CD14-positive monocyte (primary cell): ENCODE results near the gene C20orf173. TPM values are rescaled to one million over a fixed set of nuclear protein-coding genes. Genes with fewer than 3 reads are reported as not detected.

ENCODE experiments used
- DNase-seq, 3 donors: peaks; one replicate each; pipeline ENCODE4 v3.0.0-alpha.2; 2011 to 2022
- H2AFZ ChIP-seq: 2 replicates; pipeline ENCODE4 v1.6.0; 2012; ENCODE audit warnings: mild to moderate bottlenecking, low read depth, low read length, inconsistent platforms; ENCODE audit not compliant: insufficient read depth, poor library complexity, severe bottlenecking
- H3K27ac ChIP-seq, 2 donors: 1 replicate in 1 of 2; 2 replicates in 1 of 2; pipeline ENCODE4 v1.5.1; 2012 to 2013; ENCODE audit warnings: low read length in 2 of 2, control low read depth in 1 of 2, inconsistent platforms in 1 of 2, low read depth in 1 of 2, mild to moderate bottlenecking in 1 of 2
- H3K27me3 ChIP-seq, 2 donors: one replicate each; pipeline versions ENCODE4 v1.6.0 to v1.6.1; 2011 to 2013; ENCODE audit warnings: low read length in 2 of 2; ENCODE audit not compliant: control insufficient read depth in 2 of 2, insufficient read depth in 2 of 2
- H3K36me3 ChIP-seq, 2 donors: replicated peaks in 1 of 2; 1 replicate in 1 of 2; 2 replicates in 1 of 2; pipeline versions ENCODE4 v1.5.1 to v1.6.1; 2012 to 2013; ENCODE audit warnings: low read length in 2 of 2, control low read depth in 1 of 2, inconsistent platforms in 1 of 2, mild to moderate bottlenecking in 1 of 2; ENCODE audit not compliant: insufficient read depth in 2 of 2, control insufficient read depth in 1 of 2
- H3K4me1 ChIP-seq, 2 donors: 1 replicate in 1 of 2; 2 replicates in 1 of 2; pipeline versions ENCODE4 v1.5.1 to v1.6.1; 2012 to 2013; ENCODE audit warnings: low read length in 2 of 2, control low read depth in 1 of 2, inconsistent platforms in 1 of 2, mild to moderate bottlenecking in 1 of 2, moderate library complexity in 1 of 2; ENCODE audit not compliant: insufficient read depth in 2 of 2, control insufficient read depth in 1 of 2
- H3K4me2 ChIP-seq: replicated peaks from 2 replicates; pipeline ENCODE3; 2012; ENCODE audit warnings: low read length, moderate library complexity, mild to moderate bottlenecking; ENCODE audit not compliant: poor library complexity, severe bottlenecking; ENCODE audit errors: extremely low read depth
- H3K4me3 ChIP-seq, 3 experiments: fragments of 200-600 bp in 1 of 3; sonication (generic) in 1 of 3; replicated peaks in 1 of 3; 1 replicate in 2 of 3; 2 replicates in 1 of 3; pipeline ENCODE4 v1.5.1; 2011 to 2013; ENCODE audit warnings: low read length in 3 of 3, mild to moderate bottlenecking in 3 of 3, control low read depth in 2 of 3, low read depth in 2 of 3, inconsistent platforms in 1 of 3, moderate library complexity in 1 of 3
- H3K79me2 ChIP-seq: 2 replicates; pipeline ENCODE4 v1.6.0; 2012; ENCODE audit warnings: mild to moderate bottlenecking, control low read depth, inconsistent platforms, low read length, moderate library complexity; ENCODE audit not compliant: insufficient read depth
- H3K9ac ChIP-seq: 2 replicates; pipeline ENCODE4 v1.6.0; 2017; ENCODE audit warnings: low read length, mild to moderate bottlenecking; ENCODE audit not compliant: insufficient read depth, poor library complexity, severe bottlenecking
- H3K9me3 ChIP-seq, 2 donors: replicated peaks in 1 of 2; 1 replicate in 1 of 2; 2 replicates in 1 of 2; pipeline versions ENCODE4 v1.5.1 to v1.6.1; 2012 to 2013; ENCODE audit warnings: low read length in 2 of 2, control low read depth in 1 of 2; ENCODE audit not compliant: control insufficient read depth in 1 of 2, insufficient read depth in 1 of 2
- H4K20me1 ChIP-seq: 2 replicates; pipeline ENCODE4 v1.6.0; 2012; ENCODE audit warnings: mild to moderate bottlenecking, low read length, control low read depth, moderate library complexity; ENCODE audit not compliant: insufficient read depth
- H3K27ac Mint-ChIP-seq, 7 donors: one replicate each; pipeline ENCODE4 v1.8.0; 2020; ENCODE audit warnings: mild to moderate bottlenecking in 7 of 7, mixed read lengths in 7 of 7, moderate library complexity in 6 of 7, inconsistent platforms in 2 of 7
- H3K27me3 Mint-ChIP-seq, 3 donors: one replicate each; pipeline ENCODE4 v1.8.0; 2021 to 2022; ENCODE audit warnings: low read depth in 3 of 3, mild to moderate bottlenecking in 3 of 3, mixed read lengths in 3 of 3, moderate library complexity in 3 of 3, inconsistent platforms in 1 of 3
- H3K36me3 Mint-ChIP-seq, 2 donors: one replicate each; pipeline ENCODE4 v1.8.0; 2020; ENCODE audit warnings: mixed read lengths in 2 of 2, inconsistent platforms in 1 of 2, mild to moderate bottlenecking in 1 of 2
- H3K4me1 Mint-ChIP-seq: one replicate; pipeline ENCODE4 v1.8.0; 2020; ENCODE audit warnings: mild to moderate bottlenecking, mixed read lengths
- H3K4me3 Mint-ChIP-seq, 2 donors: one replicate each; pipeline ENCODE4 v1.8.0; 2020; ENCODE audit warnings: mild to moderate bottlenecking in 2 of 2, mixed read lengths in 2 of 2, moderate library complexity in 1 of 2
- H3K9me3 Mint-ChIP-seq, 7 donors: one replicate each; pipeline ENCODE4 v1.8.0; 2020 to 2022; ENCODE audit warnings: mixed read lengths in 7 of 7, mild to moderate bottlenecking in 6 of 7, moderate library complexity in 6 of 7, inconsistent platforms in 2 of 7
- WGBS: methylation state at CpG from one replicate; pipeline ENCODE4 v1.1.5; 2013; ENCODE audit warnings: missing lambda C conversion rate; ENCODE audit not compliant: insufficient coverage; 5-methylcytosine and 5-hydroxymethylcytosine counted together
- intact Hi-C, 2 donors: fragments of 100-400 bp; cut with micrococcal nuclease; formaldehyde crosslinking; loops; one replicate each; pipeline versions ENCODE4 v1.15.0 to v1.15.1; 2023
- polyA plus RNA-seq, 3 donors: library from polyadenylated mRNA; depleted of rRNA in 1 of 3; unstranded in 2 of 3; stranded (reverse) in 1 of 3; fragments of 300-500 nt in 2 of 3; fragments of >200 nt in 1 of 3; fragmentation: Illumina TruSeq in 2 of 3; gene quantifications; 1 replicate in 2 of 3; 2 replicates in 1 of 3; pipeline ENCODE4 v1.2.3, GENCODE V29; 2012 to 2021
- TF ChIP-seq, protein P1 (sequence below): fragments of 200-600 bp; IDR thresholded peaks from one replicate; pipeline ENCODE4 v1.8.0; 2022; ENCODE audit warnings: antibody characterized with exemption, mild to moderate bottlenecking

Gene C20orf173
- polyA plus RNA-seq, 3 donors, result not detected

GRCh38 chr20:35562541-35563110, 33.2 kb upstream of the C20orf173 start:
- WGBS, result 100% methylated on average over 1 of the region's 10 CpGs
- peaks cover 3 to 4% of the 10 kb centered on the region in 2 donors for H3K36me3 ChIP-seq
- intact Hi-C loops, result no loop called here
- no peak overlapping the region for H3K27ac ChIP-seq
- Mint-ChIP-seq H3K27me3 (peaks cover 6 to 13% (median 6%) of the 10 kb centered on the region in 3 donors), H3K4me3 (no peak overlapping the region), H3K9me3 (no peaks in the 10 kb centered on the region), H3K36me3 (peaks cover 5 to 8% of the 10 kb centered on the region in 2 donors), H3K27ac (no peak overlapping the region), H3K4me1 (no peaks in the 10 kb centered on the region)
- no peak for DNase-seq
- H4K20me1 ChIP-seq, result no peaks in the 10 kb centered on the region
- no peaks in the 10 kb centered on the region for H3K4me1 ChIP-seq
- H3K27me3 ChIP-seq, result no peaks in the 10 kb centered on the region
- TF ChIP-seq, protein P1, sequence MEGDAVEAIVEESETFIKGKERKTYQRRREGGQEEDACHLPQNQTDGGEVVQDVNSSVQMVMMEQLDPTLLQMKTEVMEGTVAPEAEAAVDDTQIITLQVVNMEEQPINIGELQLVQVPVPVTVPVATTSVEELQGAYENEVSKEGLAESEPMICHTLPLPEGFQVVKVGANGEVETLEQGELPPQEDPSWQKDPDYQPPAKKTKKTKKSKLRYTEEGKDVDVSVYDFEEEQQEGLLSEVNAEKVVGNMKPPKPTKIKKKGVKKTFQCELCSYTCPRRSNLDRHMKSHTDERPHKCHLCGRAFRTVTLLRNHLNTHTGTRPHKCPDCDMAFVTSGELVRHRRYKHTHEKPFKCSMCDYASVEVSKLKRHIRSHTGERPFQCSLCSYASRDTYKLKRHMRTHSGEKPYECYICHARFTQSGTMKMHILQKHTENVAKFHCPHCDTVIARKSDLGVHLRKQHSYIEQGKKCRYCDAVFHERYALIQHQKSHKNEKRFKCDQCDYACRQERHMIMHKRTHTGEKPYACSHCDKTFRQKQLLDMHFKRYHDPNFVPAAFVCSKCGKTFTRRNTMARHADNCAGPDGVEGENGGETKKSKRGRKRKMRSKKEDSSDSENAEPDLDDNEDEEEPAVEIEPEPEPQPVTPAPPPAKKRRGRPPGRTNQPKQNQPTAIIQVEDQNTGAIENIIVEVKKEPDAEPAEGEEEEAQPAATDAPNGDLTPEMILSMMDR, result no peak
- H3K4me3 ChIP-seq, result no peak overlapping the region
- H3K79me2 ChIP-seq, result no peaks in the 10 kb centered on the region
- no peak overlapping the region for H3K4me2 ChIP-seq
- no peak overlapping the region for H3K9ac ChIP-seq
- no peaks in the 10 kb centered on the region for H3K9me3 ChIP-seq
- no peak overlapping the region for H2AFZ ChIP-seq

- intact Hi-C loops, result no loop called here
- Mint-ChIP-seq H3K27me3 (peaks cover 3 to 5% (median 4%) of the 10 kb centered on the region in 3 donors), H3K4me1 (no peaks in the 10 kb centered on the region), H3K27ac (no peak overlapping the region), H3K4me3 (no peak overlapping the region), H3K36me3 (peaks cover 14 to 16% of the 10 kb centered on the region in 2 donors), H3K9me3 (no peaks in the 10 kb centered on the region)
- Histone ChIP-seq H3K79me2 (no peaks in the 10 kb centered on the region), H3K27ac (no peak overlapping the region), H3K9me3 (no peaks in the 10 kb centered on the region), H3K4me3 (no peak overlapping the region), H2AFZ (no peak overlapping the region), H3K9ac (no peak overlapping the region), H3K4me2 (no peak overlapping the region), H3K4me1 (no peaks in the 10 kb centered on the region), H3K27me3 (no peaks in the 10 kb centered on the region), H4K20me1 (no peaks in the 10 kb centered on the region), H3K36me3 (peaks cover 13 to 14% of the 10 kb centered on the region in 2 donors)
- DNase-seq, result no peak
- TF ChIP-seq, protein P1, result no peak
- 75% methylated on average over 2 of the region's 5 CpGs for WGBS
Measured at GRCh38 chr20:35561671-35562070, 32.2 kb upstream of the C20orf173 start.
